ENCODE data around the gene ZNF446.

DNA sequence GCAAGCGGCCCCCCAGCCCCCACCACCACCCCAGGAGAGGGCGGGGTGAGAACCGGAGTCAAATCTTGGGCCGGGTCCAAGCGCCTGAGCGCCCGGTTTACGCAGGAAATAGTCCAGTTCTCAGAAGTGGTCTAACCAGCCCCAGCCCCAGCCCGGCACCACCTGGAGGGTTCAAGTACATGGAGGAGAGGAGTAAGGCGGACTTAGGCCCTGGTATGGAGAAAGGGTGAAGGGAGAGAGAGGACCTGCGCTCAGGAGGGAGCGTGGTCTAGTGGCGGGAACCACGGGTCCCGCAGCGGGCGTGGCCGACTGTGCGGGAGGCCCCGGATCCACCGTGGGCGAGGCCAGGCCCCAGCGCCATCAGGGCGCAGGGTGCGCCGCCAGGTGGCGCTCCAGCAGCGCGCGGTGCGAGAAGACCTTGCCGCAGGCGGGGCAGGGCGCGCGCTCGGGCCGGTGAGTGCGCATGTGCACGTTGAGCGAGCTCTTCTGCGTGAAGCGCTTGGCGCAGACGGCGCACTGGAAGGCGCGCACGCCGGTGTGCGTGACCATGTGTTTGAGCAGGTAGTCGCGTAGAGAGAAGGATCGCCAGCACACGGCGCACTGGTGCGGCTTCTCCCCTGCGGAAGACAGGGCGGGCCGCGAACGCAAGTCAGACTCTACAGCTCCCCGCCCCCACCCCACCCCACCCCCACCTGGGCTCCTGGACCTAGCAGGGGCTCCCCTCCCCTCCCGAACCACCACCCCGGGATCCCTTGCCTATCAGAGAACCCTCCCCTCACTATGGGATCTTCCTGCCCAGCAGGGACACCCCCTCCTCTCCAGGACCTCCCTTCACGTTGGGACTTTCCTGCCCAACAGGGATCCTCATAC, 37.8 kb downstream of the ZNF446 start:
- TF ChIP-seq, protein P1, sequence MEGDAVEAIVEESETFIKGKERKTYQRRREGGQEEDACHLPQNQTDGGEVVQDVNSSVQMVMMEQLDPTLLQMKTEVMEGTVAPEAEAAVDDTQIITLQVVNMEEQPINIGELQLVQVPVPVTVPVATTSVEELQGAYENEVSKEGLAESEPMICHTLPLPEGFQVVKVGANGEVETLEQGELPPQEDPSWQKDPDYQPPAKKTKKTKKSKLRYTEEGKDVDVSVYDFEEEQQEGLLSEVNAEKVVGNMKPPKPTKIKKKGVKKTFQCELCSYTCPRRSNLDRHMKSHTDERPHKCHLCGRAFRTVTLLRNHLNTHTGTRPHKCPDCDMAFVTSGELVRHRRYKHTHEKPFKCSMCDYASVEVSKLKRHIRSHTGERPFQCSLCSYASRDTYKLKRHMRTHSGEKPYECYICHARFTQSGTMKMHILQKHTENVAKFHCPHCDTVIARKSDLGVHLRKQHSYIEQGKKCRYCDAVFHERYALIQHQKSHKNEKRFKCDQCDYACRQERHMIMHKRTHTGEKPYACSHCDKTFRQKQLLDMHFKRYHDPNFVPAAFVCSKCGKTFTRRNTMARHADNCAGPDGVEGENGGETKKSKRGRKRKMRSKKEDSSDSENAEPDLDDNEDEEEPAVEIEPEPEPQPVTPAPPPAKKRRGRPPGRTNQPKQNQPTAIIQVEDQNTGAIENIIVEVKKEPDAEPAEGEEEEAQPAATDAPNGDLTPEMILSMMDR (IDR thresholded peaks at IDR 0.05; ENCODE audit: borderline replicate concordance, extremely low read depth, low read length, poor library complexity, severe bottlenecking), result peak; percentile 99
- TF ChIP-seq EZH2 (IDR thresholded peaks at IDR 0.05; ENCODE audit: borderline replicate concordance, low read depth, low read length, severe bottlenecking), result no peak

All from DND-41 (cell line).